Measurements from ENCODE around the gene OCEL1. TPM values are rescaled to one million over a fixed set of nuclear protein-coding genes. Genes with fewer than 3 reads are reported as not detected.
"Not testable (repeated sequence)": the region's sequence is repeated elsewhere in the genome, so short reads cannot be mapped to it uniquely, and the experiment has no call there.

The OCEL1 gene
- total RNA-seq, 2 donors from 2014 or later: 21.6 to 26.2 TPM

- TF ChIP-seq, protein P1, sequence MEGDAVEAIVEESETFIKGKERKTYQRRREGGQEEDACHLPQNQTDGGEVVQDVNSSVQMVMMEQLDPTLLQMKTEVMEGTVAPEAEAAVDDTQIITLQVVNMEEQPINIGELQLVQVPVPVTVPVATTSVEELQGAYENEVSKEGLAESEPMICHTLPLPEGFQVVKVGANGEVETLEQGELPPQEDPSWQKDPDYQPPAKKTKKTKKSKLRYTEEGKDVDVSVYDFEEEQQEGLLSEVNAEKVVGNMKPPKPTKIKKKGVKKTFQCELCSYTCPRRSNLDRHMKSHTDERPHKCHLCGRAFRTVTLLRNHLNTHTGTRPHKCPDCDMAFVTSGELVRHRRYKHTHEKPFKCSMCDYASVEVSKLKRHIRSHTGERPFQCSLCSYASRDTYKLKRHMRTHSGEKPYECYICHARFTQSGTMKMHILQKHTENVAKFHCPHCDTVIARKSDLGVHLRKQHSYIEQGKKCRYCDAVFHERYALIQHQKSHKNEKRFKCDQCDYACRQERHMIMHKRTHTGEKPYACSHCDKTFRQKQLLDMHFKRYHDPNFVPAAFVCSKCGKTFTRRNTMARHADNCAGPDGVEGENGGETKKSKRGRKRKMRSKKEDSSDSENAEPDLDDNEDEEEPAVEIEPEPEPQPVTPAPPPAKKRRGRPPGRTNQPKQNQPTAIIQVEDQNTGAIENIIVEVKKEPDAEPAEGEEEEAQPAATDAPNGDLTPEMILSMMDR (IDR thresholded peaks at IDR 0.05): no peak
- no peak for TF ChIP-seq POLR2AphosphoS5 (IDR thresholded peaks at IDR 0.05)
- TF ChIP-seq POLR2A (IDR thresholded peaks at IDR 0.05): no peak
- Histone ChIP-seq H3K4me1 (replicated peaks) (no peaks in the 10 kb centered on the region), H3K9me3 (no peaks in the 10 kb centered on the region), H3K27me3 (replicated peaks; ENCODE audit: insufficient read depth) (no peaks in the 10 kb centered on the region), H3K27ac (no peak overlapping the region), H3K36me3 (peaks cover 0 to 3% of the 10 kb centered on the region in 2 donors), H3K4me3 (no peak overlapping the region)
- 83% methylated on average over 11 of the region's 11 CpGs for whole genome bisulfite sequencing
- intact Hi-C loops (cut with DNase I): no loop called here
- no peak for DNase-seq (ENCODE audit: low spot score)
These were observed 42.1 kb upstream of the OCEL1 start for GRCh38 chr19:17183858-17184321.

- Histone ChIP-seq H3K27ac (no peak overlapping the region), H3K36me3 (peaks cover 0 to 3% of the 10 kb centered on the region in 2 donors), H3K27me3 (replicated peaks; ENCODE audit: insufficient read depth) (no peaks in the 10 kb centered on the region), H3K4me3 (no peak overlapping the region), H3K4me1 (replicated peaks) (no peaks in the 10 kb centered on the region), H3K9me3 (no peaks in the 10 kb centered on the region)
- 89% methylated on average over 12 of the region's 12 CpGs for WGBS
- TF ChIP-seq POLR2A (IDR thresholded peaks at IDR 0.05) (no peak), POLR2AphosphoS5 (IDR thresholded peaks at IDR 0.05) (no peak)
- TF ChIP-seq, protein P1 (IDR thresholded peaks at IDR 0.05): no peak
- DNase-seq (ENCODE audit: low spot score): no peak
- intact Hi-C loops (cut with DNase I): no loop called here
These were observed 41.6 kb upstream of the OCEL1 start for GRCh38 chr19:17184371-17184841.

DNA sequence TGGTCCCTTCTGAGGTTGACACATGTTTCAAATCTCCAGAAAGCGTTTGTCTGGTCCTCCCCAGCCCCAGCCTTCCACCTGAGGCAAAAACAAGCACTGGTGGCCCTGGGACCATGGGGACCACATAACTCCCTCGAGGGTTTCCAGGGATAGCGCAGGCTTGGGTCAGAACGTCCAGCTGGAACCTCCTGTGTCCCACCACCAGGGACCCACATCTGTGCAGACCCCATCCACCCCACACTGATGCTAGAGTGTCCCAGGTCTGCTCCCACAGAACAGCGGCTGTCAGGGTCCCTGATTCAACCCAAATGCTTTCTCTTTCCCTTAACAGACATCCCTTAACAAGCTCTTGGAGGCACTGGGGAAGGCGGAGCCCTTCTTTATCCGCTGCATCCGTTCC lies 40.4 kb upstream of the OCEL1 start:
- intact Hi-C loops (cut with DNase I): no loop called here
- no peaks in the 10 kb centered on the region for H3K9me3 ChIP-seq
- no peaks in the 10 kb centered on the region for H3K27me3 ChIP-seq (replicated peaks; ENCODE audit: insufficient read depth)
- DNase-seq (ENCODE audit: low spot score): no peak
- no peak overlapping the region for H3K27ac ChIP-seq
- H3K36me3 ChIP-seq: peaks cover 0 to 7% of the 10 kb centered on the region in 2 donors
- TF ChIP-seq, protein P1 (IDR thresholded peaks at IDR 0.05): no peak
- no peak for TF ChIP-seq POLR2A (IDR thresholded peaks at IDR 0.05)
- TF ChIP-seq POLR2AphosphoS5 (IDR thresholded peaks at IDR 0.05): no peak
- WGBS: 89% methylated on average over 8 of the region's 8 CpGs
- no peak overlapping the region for H3K4me3 ChIP-seq
- H3K4me1 ChIP-seq (replicated peaks): no peaks in the 10 kb centered on the region

DNA sequence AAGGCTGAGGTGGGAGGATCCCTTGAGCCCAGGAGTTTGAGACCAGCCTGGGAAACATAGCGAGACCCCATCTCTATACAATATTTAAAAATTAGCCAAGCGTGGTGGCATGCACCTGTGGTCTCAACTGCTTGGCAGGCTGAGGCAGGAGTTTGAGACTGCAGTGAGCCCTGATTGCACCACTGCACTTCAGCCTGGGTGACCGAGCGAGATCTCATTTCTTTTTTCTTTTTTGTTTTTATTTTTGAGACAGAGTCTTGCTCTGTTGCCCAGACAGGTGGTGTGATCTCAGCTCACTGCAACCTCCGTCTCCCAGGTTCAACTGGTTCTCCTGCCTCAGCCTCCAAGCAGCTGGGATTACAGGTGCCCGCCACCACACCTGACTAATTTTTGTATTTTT lies 34.3 kb upstream of the OCEL1 start:
- WGBS: 93% methylated on average over 6 of the region's 6 CpGs
- H3K27me3 ChIP-seq (replicated peaks; ENCODE audit: insufficient read depth); H3K4me1 ChIP-seq (replicated peaks); H3K4me3 ChIP-seq; H3K9me3 ChIP-seq; H3K27ac ChIP-seq; DNase-seq (ENCODE audit: low spot score); intact Hi-C loops (cut with DNase I): not testable (repeated sequence)
- peaks cover 21 to 23% of the 10 kb centered on the region in 2 donors for H3K36me3 ChIP-seq

DNA sequence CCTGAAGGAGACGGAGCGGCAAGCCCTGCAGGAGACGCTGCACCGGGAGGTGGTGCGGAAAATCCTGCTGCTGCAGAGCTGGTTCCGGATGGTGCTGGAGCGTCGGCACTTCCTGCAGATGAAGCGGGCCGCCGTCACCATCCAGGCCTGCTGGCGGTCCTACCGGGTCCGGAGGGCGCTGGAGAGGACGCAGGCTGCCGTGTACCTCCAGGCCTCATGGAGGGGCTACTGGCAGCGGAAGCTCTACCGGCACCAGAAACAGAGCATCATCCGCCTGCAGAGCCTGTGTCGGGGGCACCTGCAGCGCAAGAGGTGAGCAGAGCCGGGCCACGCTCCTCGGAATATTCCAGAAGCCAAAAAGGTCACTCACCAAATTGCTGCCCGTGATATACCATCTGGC lies 33.3 kb upstream of the OCEL1 start:
- Histone ChIP-seq H3K4me1 (replicated peaks) (no peaks in the 10 kb centered on the region), H3K36me3 (peaks cover 23 to 24% of the 10 kb centered on the region in 2 donors), H3K27ac (no peak overlapping the region), H3K4me3 (no peak overlapping the region), H3K27me3 (replicated peaks; ENCODE audit: insufficient read depth) (no peaks in the 10 kb centered on the region), H3K9me3 (no peaks in the 10 kb centered on the region)
- WGBS: 98% methylated on average over 12 of the region's 26 CpGs
- TF ChIP-seq, protein P1 (IDR thresholded peaks at IDR 0.05): no peak
- TF ChIP-seq POLR2AphosphoS5 (IDR thresholded peaks at IDR 0.05): no peak
- TF ChIP-seq POLR2A (IDR thresholded peaks at IDR 0.05): no peak
- intact Hi-C loops (cut with DNase I): no loop called here
- no peak for DNase-seq (ENCODE audit: low spot score)
